Smooth muscle cell (in vitro differentiated cells): ENCODE measurements around the gene EPHB2. TPM values are rescaled to one million over a fixed set of nuclear protein-coding genes. Genes with fewer than 3 reads are reported as not detected.

Source experiments
- DNase-seq: peaks from one replicate; lab custom pipeline; 2025; ENCODE audit not compliant: unreplicated experiment; lab: John Stamatoyannopoulos, UW
- H2AFZ ChIP-seq: fragments of 200-600 bp; sonication (generic); 2 replicates; pipeline ENCODE4 v1.6.0; 2016; ENCODE audit warnings: antibody characterized with exemption, low read depth, mild to moderate bottlenecking
- H3F3A ChIP-seq: fragments of 200-600 bp; sonication (generic); 2 replicates; pipeline ENCODE4 v1.6.0; 2017; ENCODE audit warnings: antibody characterized with exemption, low read depth
- H3K27ac ChIP-seq: fragments of 200-600 bp; sonication (generic); 2 replicates; pipeline ENCODE4 v1.5.1; 2016; ENCODE audit warnings: low read depth, mild to moderate bottlenecking
- H3K27me3 ChIP-seq: fragments of 200-600 bp; sonication (generic); 2 replicates; pipeline ENCODE4 v1.6.1; 2016; ENCODE audit warnings: low read depth, mild to moderate bottlenecking
- H3K36me3 ChIP-seq: fragments of 200-600 bp; sonication (generic); 2 replicates; pipeline ENCODE4 v1.5.1; 2016; ENCODE audit warnings: low read depth
- H3K4me1 ChIP-seq: fragments of 200-600 bp; sonication (generic); 2 replicates; pipeline ENCODE4 v1.5.1; 2016; ENCODE audit warnings: low read depth
- H3K4me2 ChIP-seq: fragments of 200-600 bp; sonication (generic); 2 replicates; pipeline ENCODE4 v1.6.0; 2016; ENCODE audit warnings: mild to moderate bottlenecking
- H3K4me3 ChIP-seq: fragments of 200-600 bp; sonication (generic); 2 replicates; pipeline ENCODE4 v1.5.1; 2016; ENCODE audit warnings: mild to moderate bottlenecking
- H3K79me2 ChIP-seq: fragments of 200-600 bp; sonication (generic); 2 replicates; pipeline ENCODE4 v1.6.0; 2016; ENCODE audit warnings: low read depth, mild to moderate bottlenecking
- H3K9ac ChIP-seq: fragments of 200-600 bp; sonication (generic); 2 replicates; pipeline ENCODE4 v1.6.0; 2016; ENCODE audit warnings: low read depth
- H3K9me3 ChIP-seq: fragments of 200-600 bp; sonication (generic); replicated peaks from 2 replicates; pipeline ENCODE4 v1.5.1; 2016; ENCODE audit warnings: low read depth
- H4K20me1 ChIP-seq: fragments of 200-600 bp; sonication (generic); 2 replicates; pipeline ENCODE4 v1.6.0; 2016; ENCODE audit warnings: low read depth
- WGBS: methylation state at CpG from one replicate; pipeline ENCODE4 v1.1.7; 2016; ENCODE audit warnings: low lambda C conversion rate; 5-methylcytosine and 5-hydroxymethylcytosine counted together
- polyA plus RNA-seq: library from polyadenylated mRNA; unstranded; fragments of >200 nt; fragmentation: Nextera tagmentation; extraction: Ambion mirVana; gene quantifications from 2 replicates; pipeline ENCODE4 v1.2.1, GENCODE V29; 2016
- total RNA-seq: library from RNA; depleted of rRNA; stranded (reverse); fragments of >200 nt; gene quantifications from 2 replicates; pipeline ENCODE4 v1.2.3, GENCODE V29; 2014
- TF ChIP-seq, protein P1 (sequence below): fragments of 200-600 bp; sonication (generic); IDR thresholded peaks from 2 replicates; pipeline ENCODE4 v1.5.1; 2017; ENCODE audit warnings: borderline replicate concordance, mild to moderate bottlenecking, antibody characterized with exemption; ENCODE audit not compliant: insufficient read depth, poor library complexity, severe bottlenecking

Gene EPHB2
- total and polyA plus RNA-seq, 2 experiments from 2014 or later: 1.1 to 6.7 TPM

DNA sequence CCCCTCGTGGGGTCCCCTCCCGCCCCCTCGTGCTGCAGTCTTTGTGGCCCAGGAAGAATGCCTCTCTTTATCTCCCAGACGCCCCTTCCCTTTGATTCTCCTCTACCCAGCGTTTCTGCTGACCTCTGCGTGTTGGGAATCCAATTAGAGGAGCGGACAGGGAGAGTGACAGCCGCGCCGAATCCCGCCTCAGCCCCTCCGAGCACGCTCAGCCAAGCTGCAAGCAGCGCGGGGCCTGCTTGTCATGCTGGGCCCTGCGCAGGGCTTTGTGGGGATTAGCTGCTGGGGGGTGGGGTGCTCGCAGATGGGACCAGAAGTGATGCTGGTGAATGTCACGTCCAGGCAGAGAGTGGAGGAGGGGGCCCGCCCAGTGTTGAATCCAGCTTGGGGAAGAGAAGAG, 91.1 kb downstream of the EPHB2 start:
- H3K4me1 ChIP-seq: peaks cover 26% of the 10 kb centered on the region
- H4K20me1 ChIP-seq: peaks cover 18% of the 10 kb centered on the region
- peaks cover 89% of the 10 kb centered on the region for H3K27me3 ChIP-seq
- no peak overlapping the region for H3K27ac ChIP-seq
- H3F3A ChIP-seq: peaks cover under 1% of the 10 kb centered on the region
- no peak overlapping the region for H2AFZ ChIP-seq
- H3K36me3 ChIP-seq: no peaks in the 10 kb centered on the region
- TF ChIP-seq, protein P1, sequence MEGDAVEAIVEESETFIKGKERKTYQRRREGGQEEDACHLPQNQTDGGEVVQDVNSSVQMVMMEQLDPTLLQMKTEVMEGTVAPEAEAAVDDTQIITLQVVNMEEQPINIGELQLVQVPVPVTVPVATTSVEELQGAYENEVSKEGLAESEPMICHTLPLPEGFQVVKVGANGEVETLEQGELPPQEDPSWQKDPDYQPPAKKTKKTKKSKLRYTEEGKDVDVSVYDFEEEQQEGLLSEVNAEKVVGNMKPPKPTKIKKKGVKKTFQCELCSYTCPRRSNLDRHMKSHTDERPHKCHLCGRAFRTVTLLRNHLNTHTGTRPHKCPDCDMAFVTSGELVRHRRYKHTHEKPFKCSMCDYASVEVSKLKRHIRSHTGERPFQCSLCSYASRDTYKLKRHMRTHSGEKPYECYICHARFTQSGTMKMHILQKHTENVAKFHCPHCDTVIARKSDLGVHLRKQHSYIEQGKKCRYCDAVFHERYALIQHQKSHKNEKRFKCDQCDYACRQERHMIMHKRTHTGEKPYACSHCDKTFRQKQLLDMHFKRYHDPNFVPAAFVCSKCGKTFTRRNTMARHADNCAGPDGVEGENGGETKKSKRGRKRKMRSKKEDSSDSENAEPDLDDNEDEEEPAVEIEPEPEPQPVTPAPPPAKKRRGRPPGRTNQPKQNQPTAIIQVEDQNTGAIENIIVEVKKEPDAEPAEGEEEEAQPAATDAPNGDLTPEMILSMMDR: no peak
- no peak overlapping the region for H3K4me2 ChIP-seq
- WGBS: 33% methylated on average over 18 of the region's 19 CpGs
- no peak overlapping the region for H3K4me3 ChIP-seq
- no peaks in the 10 kb centered on the region for H3K79me2 ChIP-seq
- H3K9me3 ChIP-seq: no peaks in the 10 kb centered on the region
- no peak for DNase-seq
- H3K9ac ChIP-seq: no peak overlapping the region

DNA sequence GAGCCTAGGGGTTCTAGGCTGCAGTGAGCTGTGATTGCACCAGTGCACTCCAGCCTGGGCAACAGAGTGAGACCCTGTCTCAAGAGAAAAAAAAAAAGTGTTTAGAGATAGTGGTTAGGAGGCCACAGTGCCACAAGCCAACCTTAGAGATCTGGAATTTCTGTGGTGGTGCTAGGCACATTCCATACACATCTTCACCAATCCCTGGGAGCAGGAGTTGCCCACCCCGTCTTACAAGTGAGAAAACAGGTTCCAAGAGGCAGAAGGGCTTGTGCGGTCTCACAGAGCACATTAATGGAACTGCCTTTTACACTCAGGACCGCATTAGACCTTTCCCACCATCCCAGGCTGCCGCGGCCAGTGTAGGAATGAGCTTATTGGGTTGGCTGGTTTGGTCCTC, 93.2 kb downstream of the EPHB2 start:
- no peak for DNase-seq
- Histone ChIP-seq H2AFZ (no peak overlapping the region), H3K4me2 (no peak overlapping the region), H3F3A (peaks cover 15% of the 10 kb centered on the region), H4K20me1 (peaks cover 31% of the 10 kb centered on the region), H3K36me3 (no peaks in the 10 kb centered on the region), H3K79me2 (no peaks in the 10 kb centered on the region), H3K4me1 (peaks cover 42% of the 10 kb centered on the region), H3K4me3 (no peak overlapping the region), H3K27me3 (peaks cover 74% of the 10 kb centered on the region), H3K9ac (no peak overlapping the region), H3K9me3 (no peaks in the 10 kb centered on the region), H3K27ac (no peak overlapping the region)
- TF ChIP-seq, protein P1: no peak
- WGBS: 79% methylated on average over 5 of the region's 5 CpGs

DNA sequence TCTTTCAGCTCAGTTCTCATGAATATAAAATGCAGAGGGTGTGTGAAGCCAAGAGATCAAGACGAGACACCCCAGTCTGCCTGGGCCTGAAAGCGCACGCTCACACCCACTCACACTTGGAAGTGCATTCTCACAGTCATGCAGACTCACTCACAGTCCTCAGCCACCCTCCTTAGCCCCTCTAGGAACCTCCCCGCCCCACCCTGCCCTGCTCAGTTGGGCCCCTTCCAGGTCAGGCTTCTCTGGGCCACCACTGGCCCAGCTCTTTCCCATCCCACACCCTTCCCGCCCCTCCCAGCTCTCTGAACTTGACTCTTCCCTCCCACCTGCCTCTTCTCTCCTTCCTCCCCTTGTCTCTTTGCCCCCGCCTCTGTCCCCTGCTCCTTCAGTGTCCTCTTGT, 93.8 kb downstream of the EPHB2 start:
- H3K4me1 ChIP-seq: peaks cover 44% of the 10 kb centered on the region
- H3K4me3 ChIP-seq: no peak overlapping the region
- H3K27me3 ChIP-seq: peaks cover 68% of the 10 kb centered on the region
- H3K36me3 ChIP-seq: no peaks in the 10 kb centered on the region
- H3F3A ChIP-seq: peaks cover 15% of the 10 kb centered on the region
- no peaks in the 10 kb centered on the region for H3K9me3 ChIP-seq
- H3K79me2 ChIP-seq: no peaks in the 10 kb centered on the region
- H4K20me1 ChIP-seq: peaks cover 31% of the 10 kb centered on the region
- no peak overlapping the region for H3K9ac ChIP-seq
- H2AFZ ChIP-seq: no peak overlapping the region
- H3K4me2 ChIP-seq: no peak overlapping the region
- no peak for DNase-seq
- TF ChIP-seq, protein P1: no peak
- 89% methylated on average over 3 of the region's 6 CpGs for WGBS
- H3K27ac ChIP-seq: no peak overlapping the region

DNA sequence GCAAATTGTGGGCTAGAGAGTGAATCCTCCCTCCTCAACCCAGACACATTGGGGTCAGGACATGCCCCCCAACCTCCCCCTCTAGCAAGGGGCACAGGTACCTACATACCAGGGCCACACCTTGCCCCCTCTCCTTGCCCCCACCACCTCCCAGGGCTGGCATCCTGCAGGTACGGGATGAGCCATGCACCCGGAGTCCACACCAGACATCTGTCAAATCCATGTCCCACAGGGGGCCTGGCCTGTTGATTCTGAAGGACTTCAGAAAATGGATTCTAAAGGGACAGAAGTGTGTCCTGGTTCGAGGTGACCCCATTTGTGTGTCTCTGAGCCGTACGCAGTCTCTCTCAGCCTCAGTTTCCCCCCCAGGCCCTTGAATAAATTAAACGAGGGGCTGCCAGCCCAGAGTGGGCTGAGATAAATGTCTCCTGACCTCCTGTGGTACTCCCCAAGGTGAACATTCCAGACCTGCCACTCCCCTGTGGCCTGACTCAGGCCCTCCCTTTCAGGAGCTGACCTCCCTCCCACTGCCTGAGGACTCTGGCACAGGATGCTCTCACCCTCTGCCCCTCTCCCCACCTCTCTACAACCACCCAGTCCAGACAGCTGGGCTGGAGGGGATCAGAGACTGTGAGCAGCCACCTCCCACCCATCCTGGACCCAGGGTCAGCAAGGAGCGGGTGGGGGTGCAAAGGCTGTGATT, 94.5 kb downstream of the EPHB2 start:
- TF ChIP-seq, protein P1: no peak
- Histone ChIP-seq H3K27ac (no peak overlapping the region), H3K79me2 (no peaks in the 10 kb centered on the region), H3K9ac (no peak overlapping the region), H3K36me3 (no peaks in the 10 kb centered on the region), H2AFZ (no peak overlapping the region), H3F3A (peaks cover 18% of the 10 kb centered on the region), H3K4me1 (peaks cover 44% of the 10 kb centered on the region), H3K9me3 (no peaks in the 10 kb centered on the region), H3K4me2 (no peak overlapping the region), H4K20me1 (peaks cover 31% of the 10 kb centered on the region), H3K4me3 (no peak overlapping the region), H3K27me3 (peaks cover 61% of the 10 kb centered on the region)
- 83% methylated on average over 7 of the region's 7 CpGs for WGBS
- DNase-seq: no peak
